ENCODE measurements around the gene URB2.
"Not testable (repeated sequence)": the region's sequence is repeated elsewhere in the genome, so short reads cannot be mapped to it uniquely, and the experiment has no call there.

The URB2 gene

DNA sequence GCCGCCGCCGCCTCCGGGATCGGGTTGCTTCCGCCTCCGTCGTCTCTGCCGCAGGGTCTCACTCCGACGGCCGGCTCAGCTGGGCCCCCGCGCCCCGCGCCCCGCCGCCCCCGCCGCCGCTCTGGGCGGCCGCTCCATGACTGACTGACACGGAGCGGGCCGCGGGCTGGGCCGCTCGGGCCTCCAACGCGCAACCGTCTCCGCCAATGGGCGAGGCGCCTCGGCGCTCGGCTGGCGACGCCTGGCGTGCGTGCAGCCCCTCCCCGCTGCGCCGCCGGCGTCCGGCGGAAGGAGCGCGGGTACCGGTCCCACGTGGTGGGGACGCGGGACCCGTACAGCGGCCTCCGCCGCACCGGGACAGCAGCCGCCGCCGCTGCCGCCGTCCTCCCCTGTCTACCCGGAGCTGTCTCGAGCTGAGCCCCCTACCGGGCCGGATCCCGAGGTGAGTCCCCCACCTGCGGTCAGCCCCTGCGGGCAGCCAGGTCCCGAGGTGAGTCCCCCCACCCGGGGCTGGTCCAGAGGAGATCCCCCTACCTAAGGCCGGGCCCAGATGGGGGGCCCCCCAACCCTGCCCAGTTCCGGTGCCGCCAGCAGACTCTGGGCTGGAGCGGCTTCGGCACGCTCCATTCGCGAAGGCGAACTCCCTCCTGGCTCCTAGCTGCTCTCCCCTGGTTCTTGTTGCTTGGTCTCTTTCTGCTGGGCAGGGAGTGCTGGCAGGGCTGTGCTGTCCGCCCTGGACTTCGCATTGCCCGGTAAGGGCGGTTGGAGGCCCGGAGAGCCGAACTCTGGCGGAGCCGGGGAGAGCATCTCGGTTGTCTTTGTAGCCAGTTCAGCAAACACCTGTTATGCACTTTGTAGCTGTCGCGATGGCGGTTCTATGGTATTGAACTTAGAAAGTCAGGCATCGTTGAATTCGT lies at the start of gene URB2, which contains the start of gene TAF5L:
URB2 (plus strand) TSS at position 333 of the 917 bp plus-strand sequence. CDS start 1,387 bp downstream, outside the sequence.
TAF5L (minus strand) TSS at position 208 of the 917 bp plus-strand sequence. CDS start 11,640 bp downstream, outside the sequence.
- peak within 1 kb of the TSS; percentile 94 for H3K27ac Mint-ChIP-seq
- H3K9me3 Mint-ChIP-seq = no peaks in the 10 kb centered on the region
- peaks cover 38% of the 10 kb centered on the region for H3K4me1 Mint-ChIP-seq (ENCODE audit: low read depth)

DNA sequence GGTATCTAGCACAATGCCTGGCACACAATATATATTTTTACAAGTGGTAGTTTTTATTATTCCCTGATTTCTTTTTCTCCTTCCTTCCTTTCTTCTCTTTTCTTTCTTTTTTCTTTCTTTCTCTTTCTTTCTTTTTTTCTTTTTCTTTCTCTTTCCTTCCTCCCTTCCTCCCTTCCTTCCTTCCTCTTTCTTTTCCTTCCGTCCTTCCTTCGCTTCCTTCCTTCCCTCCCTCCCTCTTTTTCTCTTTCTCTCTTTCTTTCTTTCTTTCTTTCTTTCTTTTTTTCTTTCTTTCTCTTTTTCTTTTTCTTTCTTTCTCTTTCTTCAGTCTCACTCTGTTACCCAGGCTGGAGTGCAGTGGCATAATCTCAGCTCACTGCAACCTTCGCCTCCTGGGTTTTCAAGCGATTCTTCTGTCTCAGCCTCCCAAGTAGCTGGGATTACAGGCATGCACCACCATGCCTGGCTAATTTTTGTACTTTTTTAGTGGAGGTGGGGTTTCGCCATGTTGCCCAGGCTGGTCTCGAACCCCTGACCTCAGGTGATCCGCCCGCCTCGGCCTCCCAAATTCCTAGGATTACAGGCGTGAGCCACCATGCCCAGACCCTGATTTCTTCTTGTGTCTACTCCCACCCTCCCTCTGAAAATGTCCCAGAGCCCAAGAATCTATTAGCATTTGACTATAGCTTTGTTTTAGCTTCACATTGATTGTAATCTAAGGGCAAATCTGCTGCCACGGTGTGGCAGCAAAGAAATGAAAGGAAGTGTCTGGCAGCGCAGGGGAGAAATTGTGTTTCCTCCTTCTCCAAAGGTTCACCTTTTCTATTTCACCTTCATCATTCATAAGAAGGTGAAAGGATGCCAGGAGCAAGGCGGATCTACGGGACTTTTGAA lies 47.6 kb upstream of the URB2 start:
- no peaks in the 10 kb centered on the region for H3K9me3 Mint-ChIP-seq
- H3K4me3 Mint-ChIP-seq = no peak overlapping the region
- peaks cover 4% of the 10 kb centered on the region for H3K4me1 Mint-ChIP-seq (ENCODE audit: low read depth)
- no peaks in the 10 kb centered on the region for H3K36me3 Mint-ChIP-seq (ENCODE audit: low read depth)
- no peak overlapping the region for H3K27ac Mint-ChIP-seq
- H3K27me3 Mint-ChIP-seq (ENCODE audit: low read depth) = peaks cover 24% of the 10 kb centered on the region

More for the DNA sequence above, at the start of gene URB2, which contains the start of gene TAF5L:
- H3K36me3 Mint-ChIP-seq (ENCODE audit: low read depth) = peaks cover 11% of the 10 kb centered on the region
- H3K27me3 Mint-ChIP-seq (ENCODE audit: low read depth) = no peaks in the 10 kb centered on the region
- H3K4me3 Mint-ChIP-seq = peak within 1 kb of the TSS; percentile 98

DNA sequence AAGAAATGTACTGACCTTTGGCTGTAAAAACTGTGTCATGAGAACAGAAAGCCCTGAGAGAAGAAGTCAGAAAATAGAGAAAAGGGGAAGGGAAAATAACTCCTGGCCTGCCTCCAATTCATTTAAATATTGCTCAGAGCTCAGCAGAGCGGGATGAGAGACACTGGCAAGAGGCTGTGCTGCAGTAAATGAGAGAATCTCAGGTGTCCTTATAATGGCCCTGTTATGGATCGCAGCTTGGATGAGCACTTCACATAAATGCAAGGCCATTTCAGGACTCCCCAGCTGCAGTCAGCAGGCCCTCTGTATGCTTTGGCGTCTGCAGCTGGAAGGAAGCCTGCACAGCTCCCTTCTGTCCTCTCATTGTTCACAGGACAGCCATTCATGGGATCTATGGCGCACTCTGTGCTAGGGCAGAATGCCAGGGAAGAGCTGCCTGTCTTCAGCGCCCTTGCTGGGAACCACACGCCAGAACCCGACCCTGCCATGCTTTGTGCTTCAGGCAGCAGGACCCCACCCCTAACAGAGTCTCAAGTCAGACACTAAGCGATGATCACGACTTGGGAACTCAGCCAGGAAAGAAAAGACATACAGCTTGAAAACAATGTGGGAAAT lies 46.9 kb upstream of the URB2 start:
- no peaks in the 10 kb centered on the region for H3K36me3 Mint-ChIP-seq (ENCODE audit: low read depth)
- H3K27me3 Mint-ChIP-seq (ENCODE audit: low read depth) = peaks cover 24% of the 10 kb centered on the region
- no peaks in the 10 kb centered on the region for H3K9me3 Mint-ChIP-seq
- H3K4me1 Mint-ChIP-seq (ENCODE audit: low read depth) = peaks cover 4% of the 10 kb centered on the region
- H3K4me3 Mint-ChIP-seq = no peak overlapping the region
- H3K27ac Mint-ChIP-seq = no peak overlapping the region

- Mint-ChIP-seq H3K27ac (no peak overlapping the region), H3K4me1 (ENCODE audit: low read depth) (peaks cover 4% of the 10 kb centered on the region)
Observed at GRCh38 chr1:229581485-229581884, 44.6 kb upstream of the URB2 start.

GRCh38 chr1:229582011-229582694 lies 43.9 kb upstream of the URB2 start:
- Mint-ChIP-seq H3K27ac (no peak overlapping the region), H3K9me3 (no peaks in the 10 kb centered on the region), H3K4me3 (no peak overlapping the region), H3K36me3 (ENCODE audit: low read depth) (no peaks in the 10 kb centered on the region), H3K27me3 (ENCODE audit: low read depth) (peaks cover 21% of the 10 kb centered on the region), H3K4me1 (ENCODE audit: low read depth) (peaks cover 4% of the 10 kb centered on the region)

More at GRCh38 chr1:229581485-229581884, 44.6 kb upstream of the URB2 start:
- no peak overlapping the region for H3K4me3 Mint-ChIP-seq
- no peaks in the 10 kb centered on the region for H3K36me3 Mint-ChIP-seq (ENCODE audit: low read depth)
- no peaks in the 10 kb centered on the region for H3K9me3 Mint-ChIP-seq
- peaks cover 22% of the 10 kb centered on the region for H3K27me3 Mint-ChIP-seq (ENCODE audit: low read depth)

- Mint-ChIP-seq H3K36me3 (ENCODE audit: low read depth) (no peaks in the 10 kb centered on the region), H3K4me3 (no peak overlapping the region), H3K27ac (no peak overlapping the region), H3K9me3 (no peaks in the 10 kb centered on the region), H3K4me1 (ENCODE audit: low read depth) (peaks cover 4% of the 10 kb centered on the region), H3K27me3 (ENCODE audit: low read depth) (peaks cover 19% of the 10 kb centered on the region)
Observed at GRCh38 chr1:229582715-229583114, 43.3 kb upstream of the URB2 start.

DNA sequence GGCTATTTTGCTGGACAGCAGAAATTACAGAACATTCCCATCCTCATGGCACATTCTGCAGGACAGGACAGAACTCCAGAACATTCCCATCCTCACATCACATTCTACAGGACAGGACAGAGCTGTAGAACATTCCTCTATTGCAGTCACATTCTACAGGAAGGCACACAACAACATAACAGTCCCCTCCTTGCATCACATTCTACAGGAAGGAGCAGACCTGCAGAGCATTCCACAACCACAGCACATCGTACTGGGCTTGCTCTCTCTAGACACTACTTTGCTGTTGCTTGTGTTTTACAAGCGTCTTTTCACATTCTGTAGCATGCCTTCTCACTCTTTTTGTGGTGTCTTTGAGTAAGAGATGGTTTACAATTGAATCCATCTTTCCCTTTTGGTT lies 40.7 kb upstream of the URB2 start:
- Mint-ChIP-seq H3K27me3 (ENCODE audit: low read depth) (peaks cover 6% of the 10 kb centered on the region), H3K36me3 (ENCODE audit: low read depth) (no peaks in the 10 kb centered on the region), H3K4me1 (ENCODE audit: low read depth) (no peaks in the 10 kb centered on the region), H3K9me3 (no peaks in the 10 kb centered on the region), H3K4me3 (no peak overlapping the region), H3K27ac (peak overlapping the region; percentile 59)

DNA sequence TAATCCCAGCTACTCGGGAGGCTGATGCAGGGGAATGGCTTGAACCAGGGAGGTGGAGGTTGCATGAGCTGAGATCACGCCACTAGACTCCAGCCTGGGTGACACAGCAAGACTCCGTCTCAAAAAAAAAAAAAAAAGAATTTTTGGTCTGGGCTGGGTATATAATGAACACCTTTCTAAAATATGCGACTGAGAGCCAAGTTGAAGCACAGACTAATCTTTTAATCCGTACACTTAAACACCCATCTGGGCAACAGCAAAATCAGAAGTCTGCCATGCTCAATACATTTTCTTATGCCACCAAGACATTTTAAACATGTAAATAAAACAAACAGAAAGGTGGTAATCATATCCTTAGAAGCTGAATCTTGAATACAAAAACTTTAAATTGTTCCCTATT lies 35.9 kb upstream of the URB2 start:
- Mint-ChIP-seq H3K27me3 (ENCODE audit: low read depth) (no peaks in the 10 kb centered on the region), H3K4me1 (ENCODE audit: low read depth) (no peaks in the 10 kb centered on the region), H3K4me3 (no peak overlapping the region), H3K9me3 (no peaks in the 10 kb centered on the region), H3K27ac (no peak overlapping the region), H3K36me3 (ENCODE audit: low read depth) (peaks cover 16% of the 10 kb centered on the region)

- peaks cover 2% of the 10 kb centered on the region for H3K4me1 Mint-ChIP-seq (ENCODE audit: low read depth)
- no peaks in the 10 kb centered on the region for H3K9me3 Mint-ChIP-seq
- H3K36me3 Mint-ChIP-seq (ENCODE audit: low read depth) = peaks cover 21% of the 10 kb centered on the region
- H3K27me3 Mint-ChIP-seq (ENCODE audit: low read depth) = no peaks in the 10 kb centered on the region
- H3K4me3 Mint-ChIP-seq = no peak overlapping the region
- H3K27ac Mint-ChIP-seq = no peak overlapping the region
Observed at GRCh38 chr1:229593800-229594199, 32.2 kb upstream of the URB2 start.

GRCh38 chr1:229594227-229595008 lies 31.6 kb upstream of the URB2 start:
- no peaks in the 10 kb centered on the region for H3K27me3 Mint-ChIP-seq (ENCODE audit: low read depth)
- peaks cover 22% of the 10 kb centered on the region for H3K36me3 Mint-ChIP-seq (ENCODE audit: low read depth)
- no peak overlapping the region for H3K4me3 Mint-ChIP-seq
- H3K27ac Mint-ChIP-seq = no peak overlapping the region
- H3K9me3 Mint-ChIP-seq = no peaks in the 10 kb centered on the region
- peaks cover 2% of the 10 kb centered on the region for H3K4me1 Mint-ChIP-seq (ENCODE audit: low read depth)

DNA sequence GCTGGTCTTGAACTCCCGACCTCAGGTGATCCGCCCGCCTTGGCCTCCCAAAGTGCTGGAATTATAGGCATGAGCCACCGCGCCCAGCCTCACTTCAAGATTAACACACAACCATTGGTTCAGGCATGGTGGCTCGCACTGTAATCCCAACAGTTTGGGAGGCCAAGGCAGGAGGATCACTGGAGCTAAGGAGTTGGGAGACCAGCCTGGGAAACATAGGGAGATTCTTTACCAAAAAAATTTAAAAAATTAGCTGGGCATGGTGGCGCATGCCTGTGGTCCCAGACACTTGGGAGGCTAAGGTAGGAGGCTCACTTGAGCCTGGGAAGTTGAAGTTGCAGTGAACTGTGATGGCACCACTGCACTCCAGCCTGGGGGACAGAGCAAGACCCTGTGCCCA lies 30.2 kb upstream of the URB2 start:
- H3K36me3 Mint-ChIP-seq (ENCODE audit: low read depth) = peaks cover 28% of the 10 kb centered on the region
- H3K4me1 Mint-ChIP-seq (ENCODE audit: low read depth); H3K27me3 Mint-ChIP-seq (ENCODE audit: low read depth); H3K4me3 Mint-ChIP-seq; H3K9me3 Mint-ChIP-seq; H3K27ac Mint-ChIP-seq: not testable (repeated sequence)

DNA sequence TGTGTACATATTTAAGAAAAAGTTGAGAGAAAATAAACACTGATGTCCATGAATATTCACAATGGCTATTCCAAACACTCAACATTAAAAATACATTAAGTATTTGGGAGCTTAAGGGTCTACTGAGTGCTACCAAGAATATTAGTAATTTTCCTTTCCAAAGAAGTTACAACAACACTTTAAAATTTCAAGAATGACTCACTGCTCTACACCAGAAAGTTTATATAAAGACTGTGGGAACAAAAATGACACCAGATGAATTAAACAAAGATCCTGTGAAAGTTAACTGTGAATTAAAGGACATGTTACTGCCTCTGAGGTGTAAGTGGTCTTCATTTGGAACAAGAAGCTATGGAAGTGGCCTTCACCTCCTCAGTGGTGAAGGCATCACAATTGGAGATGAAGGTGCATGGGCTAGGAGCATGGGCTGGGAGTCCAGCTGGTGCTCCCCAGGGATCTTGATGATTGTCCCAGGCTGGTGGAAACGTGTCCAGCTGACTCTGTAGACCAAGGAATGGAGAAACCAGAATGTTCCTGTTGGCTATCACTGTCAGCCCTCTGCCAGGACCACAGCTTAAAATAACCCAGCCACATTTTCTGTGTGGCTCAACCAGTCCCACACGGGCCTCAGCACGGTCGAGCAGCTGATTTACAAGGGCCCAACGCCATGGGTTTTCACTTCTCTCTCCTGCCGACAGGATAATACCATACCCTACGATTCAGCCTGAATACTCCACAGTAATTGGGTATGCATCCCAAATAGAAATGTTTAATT lies 28.9 kb upstream of the URB2 start:
- Mint-ChIP-seq H3K36me3 (ENCODE audit: low read depth) (peaks cover 36% of the 10 kb centered on the region), H3K27me3 (ENCODE audit: low read depth) (no peaks in the 10 kb centered on the region), H3K9me3 (no peaks in the 10 kb centered on the region), H3K4me3 (no peak overlapping the region), H3K4me1 (ENCODE audit: low read depth) (peaks cover 4% of the 10 kb centered on the region), H3K27ac (no peak overlapping the region)

- H3K27ac Mint-ChIP-seq = no peak overlapping the region
- H3K27me3 Mint-ChIP-seq (ENCODE audit: low read depth) = no peaks in the 10 kb centered on the region
- peaks cover 4% of the 10 kb centered on the region for H3K4me1 Mint-ChIP-seq (ENCODE audit: low read depth)
- peaks cover 43% of the 10 kb centered on the region for H3K36me3 Mint-ChIP-seq (ENCODE audit: low read depth)
- no peak overlapping the region for H3K4me3 Mint-ChIP-seq
- H3K9me3 Mint-ChIP-seq = no peaks in the 10 kb centered on the region
Observed at GRCh38 chr1:229597877-229598276, 28.2 kb upstream of the URB2 start.
